ENCODE measurements around the gene CD247.

DNA sequence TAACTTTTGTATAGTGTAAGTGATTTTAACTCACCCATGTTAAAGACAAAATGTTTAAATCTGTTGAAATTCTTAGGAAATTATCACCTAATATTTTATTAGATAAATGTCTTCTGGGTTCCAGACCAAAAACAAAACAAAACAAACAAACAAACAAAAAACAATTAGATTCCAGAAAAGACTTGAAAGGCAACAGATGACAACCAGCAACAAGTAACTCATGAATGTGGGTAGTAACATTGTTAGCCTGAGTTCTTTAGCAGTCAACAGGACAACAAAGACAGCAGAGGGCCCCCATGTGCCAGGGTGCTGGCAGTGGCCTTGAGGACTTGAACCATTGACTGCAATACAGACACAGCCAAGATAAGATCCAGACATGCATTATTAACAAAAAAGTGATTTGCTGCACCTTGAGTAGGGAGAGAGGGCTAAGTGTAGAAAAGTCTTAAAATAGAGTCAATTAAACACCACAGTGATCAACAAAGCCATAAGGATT, 2.4 kb upstream of the CD247 start:
- TF ChIP-seq, protein P1, sequence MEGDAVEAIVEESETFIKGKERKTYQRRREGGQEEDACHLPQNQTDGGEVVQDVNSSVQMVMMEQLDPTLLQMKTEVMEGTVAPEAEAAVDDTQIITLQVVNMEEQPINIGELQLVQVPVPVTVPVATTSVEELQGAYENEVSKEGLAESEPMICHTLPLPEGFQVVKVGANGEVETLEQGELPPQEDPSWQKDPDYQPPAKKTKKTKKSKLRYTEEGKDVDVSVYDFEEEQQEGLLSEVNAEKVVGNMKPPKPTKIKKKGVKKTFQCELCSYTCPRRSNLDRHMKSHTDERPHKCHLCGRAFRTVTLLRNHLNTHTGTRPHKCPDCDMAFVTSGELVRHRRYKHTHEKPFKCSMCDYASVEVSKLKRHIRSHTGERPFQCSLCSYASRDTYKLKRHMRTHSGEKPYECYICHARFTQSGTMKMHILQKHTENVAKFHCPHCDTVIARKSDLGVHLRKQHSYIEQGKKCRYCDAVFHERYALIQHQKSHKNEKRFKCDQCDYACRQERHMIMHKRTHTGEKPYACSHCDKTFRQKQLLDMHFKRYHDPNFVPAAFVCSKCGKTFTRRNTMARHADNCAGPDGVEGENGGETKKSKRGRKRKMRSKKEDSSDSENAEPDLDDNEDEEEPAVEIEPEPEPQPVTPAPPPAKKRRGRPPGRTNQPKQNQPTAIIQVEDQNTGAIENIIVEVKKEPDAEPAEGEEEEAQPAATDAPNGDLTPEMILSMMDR (conservative IDR thresholded peaks at IDR 0.05; ENCODE audit: low read length), result peak; percentile 60
- no peak for TF ChIP-seq EZH2phosphoT487 (IDR thresholded peaks at IDR 0.05; ENCODE audit: borderline replicate concordance)
